ENCODE data around the gene NAA35.
"Not testable (repeated sequence)": the region's sequence is repeated elsewhere in the genome, so short reads cannot be mapped to it uniquely, and the experiment has no call there.

Gene NAA35

GRCh38 chr9:86034863-86035734 is 94.2 kb downstream of the NAA35 start:
- no peak for DNase-seq (ENCODE audit: low read depth)

GRCh38 chr9:86035827-86036440 is 95.0 kb downstream of the NAA35 start:
- DNase-seq (ENCODE audit: low read depth) = no peak

GRCh38 chr9:86036555-86036954 is 95.6 kb downstream of the NAA35 start:
- DNase-seq (ENCODE audit: low read depth) = no peak

- DNase-seq (ENCODE audit: low read depth) = no peak
Observed at GRCh38 chr9:86039991-86040860, 99.3 kb downstream of the NAA35 start.

- DNase-seq (ENCODE audit: low read depth) = no peak
Observed at GRCh38 chr9:86040861-86041155, 99.9 kb downstream of the NAA35 start.

- DNase-seq (ENCODE audit: low read depth) = no peak
Observed at GRCh38 chr9:86041311-86041741, 100.4 kb downstream of the NAA35 start.

GRCh38 chr9:86042199-86042978 is 101.4 kb downstream of the NAA35 start:
- DNase-seq (ENCODE audit: low read depth) = no peak

GRCh38 chr9:86043586-86043985 is 102.6 kb downstream of the NAA35 start:
- DNase-seq (ENCODE audit: low read depth) = no peak

GRCh38 chr9:86043999-86044398 is 103.1 kb downstream of the NAA35 start:
- DNase-seq (ENCODE audit: low read depth) = no peak

GRCh38 chr9:86045654-86046053 is 104.7 kb downstream of the NAA35 start:
- no peak for DNase-seq (ENCODE audit: low read depth)

- DNase-seq (ENCODE audit: low read depth) = no peak
Observed at GRCh38 chr9:86046071-86046636, 105.2 kb downstream of the NAA35 start.

- DNase-seq (ENCODE audit: low read depth) = no peak
Observed at GRCh38 chr9:86046930-86047341, 106.0 kb downstream of the NAA35 start.

GRCh38 chr9:86047361-86047760 is 106.4 kb downstream of the NAA35 start:
- DNase-seq (ENCODE audit: low read depth) = no peak

- DNase-seq (ENCODE audit: low read depth) = not testable (repeated sequence)
Observed at GRCh38 chr9:86048018-86048742, 107.2 kb downstream of the NAA35 start.

- DNase-seq (ENCODE audit: low read depth) = no peak
Observed at GRCh38 chr9:86052556-86053468, 111.9 kb downstream of the NAA35 start.

- no peak for DNase-seq (ENCODE audit: low read depth)
Observed at GRCh38 chr9:86054695-86055094, 113.7 kb downstream of the NAA35 start.

- no peak for DNase-seq (ENCODE audit: low read depth)
Observed at GRCh38 chr9:86057491-86057890, 116.5 kb downstream of the NAA35 start.

GRCh38 chr9:86061972-86062739 is 121.2 kb downstream of the NAA35 start:
- DNase-seq (ENCODE audit: low read depth) = no peak

Measured in stimulated activated CD8-positive, alpha-beta memory T cell treated with anti-CD3 and anti-CD28 coated beads, Interleukin-12 subunit alpha, Interleukin-12 subunit beta, amount 100 ng/mL, for 1 hour (primary cell).